Hepatic stellate cell (primary cell): ENCODE results near the gene NPC1.
"Not testable (repeated sequence)": the region's sequence is repeated elsewhere in the genome, so short reads cannot be mapped to it uniquely, and the experiment has no call there.

Experiments
- DNase-seq: peaks from one replicate; pipeline ENCODE4 v3.0.0; 2011; ENCODE audit warnings: low spot score

NPC1 gene

GRCh38 chr18:23609390-23610023 is 23.2 kb upstream of the NPC1 start:
- DNase-seq: no peak

DNA sequence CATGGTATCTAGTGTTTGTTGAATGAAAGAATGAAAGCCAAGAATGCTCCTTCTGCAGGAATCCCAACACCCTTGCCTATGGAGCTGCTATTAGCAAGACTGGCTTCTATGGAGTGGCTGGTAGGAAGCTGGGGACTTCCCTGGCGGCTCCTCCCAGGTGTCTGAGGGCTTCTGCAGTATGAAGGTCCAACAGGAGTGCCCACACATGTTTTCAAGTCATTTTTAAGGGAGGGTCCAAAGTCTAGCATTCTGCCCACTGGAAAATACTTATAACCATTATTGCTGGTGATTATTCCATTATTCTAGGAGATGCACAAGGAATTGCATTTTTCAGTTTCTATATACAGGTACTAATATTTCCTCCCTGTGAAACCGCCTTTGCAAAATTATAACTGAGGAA is 21.9 kb upstream of the NPC1 start:
- DNase-seq: no peak

DNA sequence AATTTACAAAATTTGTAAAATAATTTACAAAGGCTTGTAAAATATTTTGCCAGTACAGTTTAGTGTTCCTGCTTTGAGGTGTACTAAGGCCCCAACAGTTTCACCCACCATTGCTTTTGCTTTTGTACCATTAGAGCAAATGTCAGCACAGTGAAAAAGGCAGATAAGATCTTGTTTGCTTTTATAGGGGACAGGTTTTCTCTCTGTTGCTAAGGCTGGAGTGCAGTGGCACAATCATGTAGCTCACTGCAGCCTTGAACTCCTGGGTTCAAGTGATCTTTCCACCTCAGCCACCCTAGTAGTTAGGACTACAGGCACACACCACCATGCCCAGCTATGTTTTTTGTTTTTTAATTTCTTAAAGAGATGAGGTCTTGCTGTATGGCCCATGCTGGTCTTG is 19.6 kb upstream of the NPC1 start:
- no peak for DNase-seq

DNA sequence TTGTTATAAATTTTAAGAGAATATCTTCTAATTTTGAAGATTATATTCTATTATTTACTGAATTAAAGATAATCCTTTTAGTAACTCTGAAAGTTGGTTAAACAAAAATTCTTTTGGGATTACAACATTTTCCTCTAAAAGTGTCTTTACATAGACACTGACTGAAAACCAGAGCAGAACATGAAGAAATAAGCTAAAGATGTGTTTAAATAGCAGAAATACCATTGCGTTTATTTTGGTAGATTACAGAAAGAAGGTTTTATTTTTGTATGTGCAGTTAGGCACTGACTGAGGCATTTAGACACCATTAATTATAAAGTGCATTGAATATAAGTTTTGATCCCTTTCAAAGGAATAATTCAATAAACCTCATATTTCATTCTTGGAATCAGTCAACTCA is 13.5 kb upstream of the NPC1 start:
- no peak for DNase-seq

GRCh38 chr18:23596183-23596582 is 9.9 kb upstream of the NPC1 start:
- DNase-seq: no peak

GRCh38 chr18:23595591-23595990 is 9.3 kb upstream of the NPC1 start:
- DNase-seq: no peak

- peak; percentile 62 for DNase-seq
These were observed 7.4 kb upstream of the NPC1 start for GRCh38 chr18:23593720-23594119.

GRCh38 chr18:23592911-23593310 is 6.6 kb upstream of the NPC1 start:
- no peak for DNase-seq

DNA sequence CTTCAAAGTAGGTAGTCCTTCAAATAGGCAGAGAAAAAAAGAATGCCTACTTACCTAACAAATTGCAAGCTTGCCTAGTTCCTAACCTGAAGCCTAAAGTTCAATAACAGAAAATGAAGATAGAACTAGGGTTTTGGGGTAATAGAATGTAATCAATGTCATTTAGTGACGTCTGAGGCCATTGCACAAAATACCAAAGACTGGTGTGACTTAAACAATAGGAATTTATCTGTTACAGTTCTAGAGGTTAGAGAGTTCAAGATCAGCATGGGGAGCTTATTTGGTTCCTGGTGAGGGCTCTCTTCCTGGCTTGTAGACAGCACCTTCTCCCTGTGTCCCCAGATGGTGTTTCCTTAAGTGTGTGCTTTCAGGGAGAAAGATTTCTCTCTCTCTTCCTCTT is 4.7 kb upstream of the NPC1 start:
- DNase-seq: no peak

DNA sequence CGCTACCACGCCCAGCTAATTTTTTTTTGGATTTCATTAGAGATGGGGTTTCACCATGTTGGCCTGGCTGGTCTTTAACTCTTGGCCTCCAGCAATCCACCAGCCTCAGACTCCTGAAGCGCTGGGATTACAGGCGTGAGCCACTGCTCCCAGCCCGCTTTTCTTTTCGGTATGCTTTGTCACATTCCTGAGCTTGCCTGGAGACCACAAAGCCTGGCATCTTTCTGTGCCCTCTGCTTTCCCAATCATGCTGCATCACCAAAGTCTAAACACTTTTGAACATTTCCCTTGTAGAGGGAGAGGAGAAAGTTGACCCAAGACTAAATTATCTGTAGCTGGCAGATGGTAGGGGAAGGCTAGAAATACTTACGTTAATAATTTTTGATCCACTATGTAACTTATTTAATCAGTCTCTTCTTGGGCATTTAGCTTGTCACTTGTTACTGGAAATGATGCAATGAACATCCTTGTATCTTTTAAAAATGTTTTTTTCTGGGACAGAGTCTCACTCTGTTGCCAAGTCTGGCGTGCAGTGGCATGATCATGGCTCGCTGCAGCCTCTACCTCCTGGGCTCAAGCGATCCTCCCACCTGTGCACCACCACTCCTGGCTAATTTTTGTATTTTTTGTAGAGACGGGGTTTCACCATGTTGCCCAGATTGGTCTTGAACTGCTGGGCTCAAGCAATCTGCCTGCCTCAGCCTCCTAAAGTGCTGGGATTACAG is 2.7 kb upstream of the NPC1 start:
- DNase-seq: no peak

- no peak for DNase-seq
These were observed 925 bp upstream of the NPC1 start for GRCh38 chr18:23587220-23587642.

- DNase-seq: no peak
These were observed 433 bp downstream of the NPC1 start for GRCh38 chr18:23585897-23586248.

- no peak for DNase-seq
These were observed 1.1 kb downstream of the NPC1 start for GRCh38 chr18:23585007-23585871.

DNA sequence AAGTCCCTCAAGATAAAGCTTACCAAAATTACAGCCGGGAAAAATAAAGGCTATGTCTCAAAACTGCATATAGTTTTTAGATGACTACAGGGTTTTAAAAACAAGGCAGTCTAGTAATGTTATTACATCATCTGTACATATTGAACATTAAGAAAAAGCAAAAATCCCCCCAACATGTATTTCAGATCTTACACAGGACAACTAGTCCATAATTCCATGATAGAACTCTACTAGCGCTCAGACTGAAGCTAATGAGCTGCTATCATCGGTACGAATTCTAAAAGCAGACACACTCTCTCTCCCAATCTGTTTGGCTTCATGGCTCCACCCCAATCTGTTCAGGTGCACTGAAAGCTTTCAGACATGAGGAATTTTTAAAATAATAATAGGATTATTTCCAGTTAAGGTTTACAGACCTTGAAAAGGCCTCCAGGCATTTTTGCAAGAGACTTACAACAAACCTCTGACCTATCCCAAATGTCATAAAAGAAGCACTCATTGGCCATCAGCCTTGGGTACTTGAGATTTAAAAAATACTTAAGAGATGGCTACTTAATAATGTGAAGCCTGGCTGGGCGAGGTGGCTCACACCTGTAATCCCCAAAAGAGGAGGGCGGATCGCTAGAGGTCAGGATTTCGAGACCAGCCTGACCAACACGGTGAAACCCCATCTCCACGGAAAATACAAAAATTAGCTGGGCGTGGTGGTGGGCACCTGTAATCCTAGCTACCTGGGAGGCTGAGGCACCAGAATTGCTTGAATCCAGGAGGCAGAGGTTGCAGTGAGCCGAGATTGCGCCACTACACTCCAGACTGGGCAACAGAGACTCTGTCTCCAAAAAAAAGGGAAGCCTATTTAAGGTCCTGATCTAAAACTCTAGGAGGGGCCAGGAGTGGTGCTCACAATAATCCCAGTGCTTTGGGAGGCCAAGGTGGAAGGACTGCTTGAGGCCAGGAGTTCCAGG is 2.0 kb downstream of the NPC1 start:
- DNase-seq: no peak

DNA sequence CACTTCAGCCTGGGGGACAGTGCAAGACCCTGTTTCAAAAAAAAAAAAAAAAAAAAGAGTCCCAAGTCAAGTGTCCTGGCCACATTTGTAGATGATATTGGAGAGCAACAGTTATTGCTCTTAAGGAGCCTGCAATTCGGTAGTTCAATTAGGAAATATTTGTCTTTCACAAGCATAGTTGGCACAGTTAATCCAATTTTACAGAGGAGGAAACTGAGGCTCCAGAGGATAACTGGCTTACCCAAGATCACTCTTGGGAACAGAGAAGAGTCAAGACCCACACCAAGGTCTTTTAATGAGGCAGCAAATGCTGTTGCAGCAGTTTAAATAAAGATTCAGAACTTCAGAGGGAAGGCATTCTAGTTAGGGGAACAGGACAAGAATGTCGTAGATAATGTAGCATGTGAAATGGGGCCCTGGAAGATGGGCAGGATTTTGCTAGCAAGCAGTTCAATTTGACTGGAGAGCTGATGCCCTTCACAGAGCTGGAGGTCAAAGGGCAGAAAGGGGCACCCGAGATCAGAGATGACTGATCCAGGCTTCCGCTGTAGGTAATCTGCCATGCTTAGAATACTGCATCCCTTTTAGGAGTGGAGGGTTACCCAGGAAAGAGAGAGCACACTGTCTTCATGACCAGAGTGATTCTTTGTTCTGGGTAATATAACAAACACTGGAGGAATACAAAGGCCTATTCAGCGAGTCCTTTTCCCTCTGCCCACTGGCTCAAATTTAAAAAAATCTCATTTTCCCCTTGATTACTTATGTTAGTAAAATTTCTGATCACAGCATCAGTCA is 3.0 kb downstream of the NPC1 start:
- DNase-seq: no peak

DNA sequence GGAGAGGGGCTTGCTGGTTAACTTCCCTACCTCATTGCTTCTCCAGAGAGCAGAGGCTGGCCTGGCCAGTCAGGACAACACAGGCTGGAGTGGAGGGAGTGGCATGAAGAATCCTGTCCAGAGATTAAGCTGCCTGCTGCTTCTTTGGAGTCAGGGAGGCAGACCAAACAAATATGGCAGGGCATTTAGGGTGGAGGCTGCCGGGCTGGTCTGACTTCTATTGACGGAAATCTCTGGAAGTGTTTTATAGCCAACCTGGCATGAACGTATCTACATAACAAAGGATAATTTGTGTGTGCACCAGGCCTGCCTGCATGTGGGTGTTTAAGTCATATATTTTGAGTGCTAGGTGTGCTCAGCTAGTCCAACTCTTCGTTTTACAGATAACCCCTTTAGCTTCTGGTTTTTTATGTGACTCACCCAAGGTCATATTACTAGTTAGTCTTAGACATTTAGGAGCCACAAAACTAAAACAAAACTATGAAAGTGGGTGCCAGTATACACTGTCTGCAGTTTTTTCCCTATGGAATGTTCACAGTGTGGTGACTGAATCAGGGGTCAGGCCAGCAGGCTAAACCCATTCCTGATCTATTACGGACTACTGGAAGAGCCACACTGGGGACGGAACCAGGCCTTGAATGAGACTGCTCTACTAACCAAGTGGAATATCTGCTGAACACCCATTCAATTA is 5.5 kb downstream of the NPC1 start:
- DNase-seq: peak; percentile 84

GRCh38 chr18:23578891-23579653 is 7.2 kb downstream of the NPC1 start:
- DNase-seq: no peak

DNA sequence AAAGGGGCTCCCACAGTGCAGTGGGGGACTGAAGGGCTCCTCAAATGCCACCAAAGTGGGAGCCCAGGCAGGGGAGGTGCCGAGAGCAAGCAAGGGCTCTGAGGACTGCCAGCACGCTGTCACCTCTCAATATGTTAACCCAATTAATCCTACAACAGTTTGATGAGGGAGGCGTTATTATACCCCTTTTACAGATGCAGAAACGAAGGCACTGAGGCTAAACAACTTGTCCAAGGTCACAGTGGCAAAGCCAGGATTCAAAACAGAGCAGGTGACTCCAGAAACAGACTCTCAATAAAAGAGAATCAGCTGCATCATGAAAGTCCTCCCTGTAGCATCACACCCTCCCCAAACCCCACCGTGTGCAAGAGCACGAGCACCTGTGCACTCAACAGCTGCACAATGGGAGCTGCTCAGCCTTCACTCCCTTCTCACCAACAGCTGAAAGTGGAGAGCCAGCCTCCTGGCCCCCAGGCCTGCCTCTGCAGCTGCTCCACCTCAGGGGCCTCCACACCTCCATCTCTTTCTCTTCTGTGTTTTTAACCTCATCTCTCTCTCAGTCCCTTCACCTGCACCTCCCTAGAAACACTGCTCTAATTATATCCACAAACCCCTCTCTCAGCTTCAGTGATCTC is 8.1 kb downstream of the NPC1 start:
- DNase-seq: no peak

GRCh38 chr18:23577521-23577920 is 8.8 kb downstream of the NPC1 start:
- not testable (repeated sequence) for DNase-seq
